DMS153 treated with DMSO at 0.1 percent for 48 hours (cell line): Measurements from ENCODE around the gene APOO.
"Not testable (repeated sequence)": the region's sequence is repeated elsewhere in the genome, so short reads cannot be mapped to it uniquely, and the experiment has no call there.

Experiments used
- DNase-seq: peaks from one replicate; lab custom pipeline; 2025; ENCODE audit not compliant: unreplicated experiment; lab: John Stamatoyannopoulos, UW

Gene APOO

GRCh38 chrX:23904096-23904495 is 3.6 kb downstream of the APOO start:
- no peak for DNase-seq

- DNase-seq, result peak; percentile 52
Observed at GRCh38 chrX:23902419-23902818, 5.3 kb downstream of the APOO start.

- DNase-seq, result peak; percentile 50
Observed at GRCh38 chrX:23901805-23902204, 5.9 kb downstream of the APOO start.

- DNase-seq, result no peak
Observed at GRCh38 chrX:23901060-23901459, 6.7 kb downstream of the APOO start.

GRCh38 chrX:23900220-23900797 is 7.4 kb downstream of the APOO start:
- DNase-seq, result no peak

- no peak for DNase-seq
Observed at GRCh38 chrX:23898412-23898959, 9.3 kb downstream of the APOO start.

GRCh38 chrX:23896981-23897380 is 10.8 kb downstream of the APOO start:
- no peak for DNase-seq

- not testable (repeated sequence) for DNase-seq
Observed at GRCh38 chrX:23896539-23896938, 11.2 kb downstream of the APOO start.

- DNase-seq, result not testable (repeated sequence)
Observed at GRCh38 chrX:23894993-23895392, 12.7 kb downstream of the APOO start.

GRCh38 chrX:23890933-23891332 is 16.8 kb downstream of the APOO start:
- no peak for DNase-seq

- DNase-seq, result no peak
Observed at GRCh38 chrX:23888887-23889501, 18.7 kb downstream of the APOO start.

- DNase-seq, result no peak
Observed at GRCh38 chrX:23887918-23888317, 19.8 kb downstream of the APOO start.

GRCh38 chrX:23887451-23887850 is 20.3 kb downstream of the APOO start:
- no peak for DNase-seq

GRCh38 chrX:23885803-23886202 is 21.9 kb downstream of the APOO start:
- DNase-seq, result no peak

- no peak for DNase-seq
Observed at GRCh38 chrX:23884427-23885024, 23.2 kb downstream of the APOO start.

GRCh38 chrX:23883737-23884354 is 23.9 kb downstream of the APOO start:
- no peak for DNase-seq

GRCh38 chrX:23879380-23880090 is 28.2 kb downstream of the APOO start:
- no peak for DNase-seq

GRCh38 chrX:23871905-23872546 is 35.7 kb downstream of the APOO start:
- no peak for DNase-seq

GRCh38 chrX:23870041-23870440 is 37.7 kb downstream of the APOO start:
- no peak for DNase-seq

- no peak for DNase-seq
Observed at GRCh38 chrX:23864742-23865326, 42.9 kb downstream of the APOO start.
